ENCODE data around the gene TNNT1. TPM values are rescaled to one million over a fixed set of nuclear protein-coding genes. Genes with fewer than 3 reads are reported as not detected.

The TNNT1 gene
- polyA plus RNA-seq, 2 of the 4 experiments (the other 2 are of a cell fraction), result 140 to 155 TPM

- FAIRE-seq (peak; percentile 99), ATAC-seq (peak; percentile 97 to 99), DNase-seq (ENCODE audit: low read depth in 1 of 2, low spot score in 1 of 2) (peak; percentile 99)
- peak overlapping the region; percentile 73 to 90 for H3K27ac ChIP-seq
- H3K4me1 ChIP-seq, result peaks cover 14% of the 10 kb centered on the region
- no peaks in the 10 kb centered on the region for H3K9me3 ChIP-seq
- POLR2A ChIA-PET, result interaction anchor here (0.6 to 1.6 kb wide), 7 partner anchors 10 to 399 kb away, joined by 3 to 7 read pairs (median 5); partner anchors contain the start of genes PPP1R12C, PPP6R1, PTPRH and SYT5
- CTCF ChIA-PET, result interaction anchor here (0.8 to 2.3 kb wide), 11 partner anchors 10 to 194 kb away, joined by 3 to 9 read pairs (median 3); partner anchors contain the start of genes DNAAF3, SYT5 and TMEM190
- 1% methylated on average over 15 of the region's 15 CpGs for WGBS (ENCODE audit: missing lambda C conversion rate)
- H3K4me2 ChIP-seq, result peak overlapping the region; percentile 73
- peak overlapping the region; percentile 24; the same call in 2 of the 3 replicates for H3K4me3 ChIP-seq
- TF ChIP-seq NPAS2 (CRISPR knock-in tag; IDR thresholded peaks at IDR 0.05; ENCODE audit: borderline replicate concordance) (peak; percentile 92), RNF2 (IDR thresholded peaks at IDR 0.05; ENCODE audit: borderline replicate concordance, low read depth) (no peak), HEYL (CRISPR knock-in tag; IDR thresholded peaks at IDR 0.05) (no peak), MAFK (IDR thresholded peaks at IDR 0.05; ENCODE audit: partially characterized antibody) (peak; percentile 51), FOSL2 (IDR thresholded peaks at IDR 0.05) (peak; percentile 63; the same call in 1 of the 2 replicates), FOSL2 (CRISPR knock-in tag; IDR thresholded peaks at IDR 0.05) (peak; percentile 95), NR3C1 (IDR thresholded peaks at IDR 0.05) (no peak), HOXA7 (CRISPR knock-in tag; IDR thresholded peaks at IDR 0.05) (no peak), KDM1A (IDR thresholded peaks at IDR 0.05; ENCODE audit: low read depth) (no peak), CEBPB (IDR thresholded peaks at IDR 0.05) (peak; percentile 6 to 66; a peak in 1 of 4 replicates), HOXB13 (CRISPR knock-in tag; IDR thresholded peaks at IDR 0.05; ENCODE audit: low read depth) (peak; percentile 85), TFCP2L1 (CRISPR knock-in tag; IDR thresholded peaks at IDR 0.05) (no peak), ZNF302 (CRISPR knock-in tag; IDR thresholded peaks at IDR 0.05) (no peak), MYC (IDR thresholded peaks at IDR 0.05; ENCODE audit: borderline replicate concordance, low read length) (peak; percentile 98), MAX (IDR thresholded peaks at IDR 0.05) (peak; percentile 99), PBX3 (IDR thresholded peaks at IDR 0.05) (no peak), CBX2 (IDR thresholded peaks at IDR 0.05; ENCODE audit: borderline replicate concordance, low read depth) (no peak), JUNB (IDR thresholded peaks at IDR 0.05) (peak; percentile 65), HOXB5 (CRISPR knock-in tag; IDR thresholded peaks at IDR 0.05) (peak; percentile 80), BCL3 (IDR thresholded peaks at IDR 0.05) (peak; percentile 59; the same call in 1 of the 3 replicates), USF2 (IDR thresholded peaks at IDR 0.05) (peak; percentile 87), HDAC2 (IDR thresholded peaks at IDR 0.05) (no peak), POLR2AphosphoS2 (conservative IDR thresholded peaks at IDR 0.05; ENCODE audit: low read length) (no peak), ZC3H11A (IDR thresholded peaks at IDR 0.05) (no peak), CHD4 (IDR thresholded peaks at IDR 0.05; ENCODE audit: borderline replicate concordance) (no peak), ELK1 (IDR thresholded peaks at IDR 0.05; ENCODE audit: low read depth, low read length) (no peak), PHF8 (IDR thresholded peaks at IDR 0.05; ENCODE audit: borderline replicate concordance, low read depth) (no peak), RCOR1 (IDR thresholded peaks at IDR 0.05; ENCODE audit: low read depth, low read length) (no peak), E2F6 (IDR thresholded peaks at IDR 0.05; ENCODE audit: borderline replicate concordance, low read depth) (peak; percentile 90), FOSB (CRISPR knock-in tag; IDR thresholded peaks at IDR 0.05) (no peak), ESRRA (IDR thresholded peaks at IDR 0.05; ENCODE audit: borderline replicate concordance, low read length) (no peak), MAZ (IDR thresholded peaks at IDR 0.05; ENCODE audit: borderline replicate concordance, low read depth, low read length) (no peak), CHD2 (IDR thresholded peaks at IDR 0.05; ENCODE audit: low read length, partially characterized antibody) (no peak), ZFP36 (IDR thresholded peaks at IDR 0.05; ENCODE audit: borderline replicate concordance, partially characterized antibody) (no peak)
These were observed 40.4 kb upstream of the TNNT1 start for GRCh38 chr19:55189403-55189835.

Data from A549 (cell line).